Thoracic aorta (tissue), 2 donors: ENCODE results near the gene SYN1. TPM values are rescaled to one million over a fixed set of nuclear protein-coding genes. Genes with fewer than 3 reads are reported as not detected.

Source experiments
- ATAC-seq: fragments of 150-250 bp; one replicate; pipeline ENCODE4 v1.8.0; 2017; ENCODE audit warnings: low read depth; ENCODE audit not compliant: insufficient number of reproducible peaks, low FRiP score
- DNase-seq: peaks from one replicate; pipeline ENCODE4 v3.0.0-alpha.2; 2020; ENCODE audit warnings: low spot score
- H3K27ac ChIP-seq, 2 donors: fragments of 200-600 bp; sonication (generic); 1 replicate in 1 of 2; 2 replicates in 1 of 2; pipeline ENCODE4 v1.5.1; 2016; ENCODE audit warnings: mild to moderate bottlenecking in 2 of 2, moderate library complexity in 2 of 2
- H3K27me3 ChIP-seq: fragments of 200-600 bp; sonication (generic); replicated peaks from 2 replicates; pipeline ENCODE4 v1.6.0; 2016; ENCODE audit warnings: mild to moderate bottlenecking; ENCODE audit not compliant: insufficient read depth
- H3K36me3 ChIP-seq: fragments of 200-600 bp; sonication (generic); one replicate; pipeline ENCODE4 v1.5.1; 2016
- H3K4me1 ChIP-seq, 2 donors: fragments of 200-600 bp; sonication (generic); 1 replicate in 1 of 2; 2 replicates in 1 of 2; pipeline versions ENCODE4 v1.5.1 to v1.6.0; 2016; ENCODE audit warnings: low read depth in 2 of 2, mild to moderate bottlenecking in 1 of 2; ENCODE audit not compliant: control insufficient read depth in 1 of 2
- H3K4me3 ChIP-seq: fragments of 200-600 bp; sonication (generic); 2 replicates; pipeline ENCODE4 v1.5.1; 2016; ENCODE audit warnings: mild to moderate bottlenecking
- H3K9me3 ChIP-seq: fragments of 200-600 bp; sonication (generic); 2 replicates; pipeline ENCODE4 v1.5.1; 2016
- CTCF ChIP-seq: fragments of 200-600 bp; sonication (generic); IDR thresholded peaks from one replicate; pipeline ENCODE4 v1.5.1; 2019; ENCODE audit warnings: antibody characterized with exemption
- total RNA-seq, 2 donors: library from RNA; depleted of rRNA; stranded (reverse); fragments of >200 nt; gene quantifications; one replicate each; pipeline versions ENCODE4 v1.1.0 to v1.2.3, GENCODE V29; 2016

The SYN1 gene
- total RNA-seq, 2 donors from 2014 or later: 0.27 to 0.85 TPM

DNA sequence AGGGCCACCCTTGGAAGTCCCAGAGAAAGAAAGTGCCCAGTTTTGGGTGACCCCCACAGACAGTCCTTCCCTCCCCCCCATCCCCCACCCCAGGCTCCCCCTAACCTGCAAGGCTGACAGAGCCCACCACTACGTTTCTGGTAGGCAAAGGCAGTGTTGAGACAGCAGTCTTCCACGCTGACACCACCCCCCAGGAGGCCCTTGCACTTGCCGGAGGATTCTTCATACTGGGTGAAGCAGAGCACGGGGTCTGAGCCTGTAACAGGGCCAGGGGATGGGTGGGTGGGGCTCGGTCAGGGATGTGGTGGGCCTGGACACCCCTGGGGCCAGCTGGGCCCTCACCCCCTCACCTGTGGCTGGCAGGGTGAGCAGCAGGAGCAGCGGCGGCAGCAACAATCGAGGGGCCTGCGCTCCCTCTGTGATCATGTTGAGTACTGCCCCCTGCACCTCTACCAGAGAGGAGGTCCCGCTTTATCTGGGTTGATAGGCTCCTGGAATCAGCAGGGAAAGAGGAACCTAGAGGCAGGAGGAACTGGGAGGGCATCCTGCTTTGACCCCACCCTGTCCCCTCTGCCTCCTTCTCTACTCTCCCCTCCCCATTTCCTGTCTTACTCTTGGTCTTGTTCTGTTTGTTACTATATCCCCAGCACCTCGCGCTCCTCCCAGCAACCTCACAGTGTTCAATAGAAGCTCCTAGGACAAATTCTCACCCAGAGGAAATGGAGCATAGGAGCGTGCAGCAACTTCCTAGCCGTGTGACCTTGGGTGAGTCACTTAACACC, 10.0 kb upstream of the SYN1 start, which contains the start of gene CFP:
Gene CFP (minus strand): TSS at position 512 of the 782 bp plus-strand sequence. CDS start 86 bp downstream, at position 426.
- DNase-seq (no peak), ATAC-seq (no peak)
- H3K9me3 ChIP-seq: no peaks in the 10 kb centered on the region
- no peak within 1 kb of the TSS for H3K4me3 ChIP-seq
- no peaks in the 10 kb centered on the region for H3K4me1 ChIP-seq
- no peaks in the 10 kb centered on the region for H3K36me3 ChIP-seq
- no peak for TF ChIP-seq CTCF
- no peak within 1 kb of the TSS for H3K27ac ChIP-seq
- H3K27me3 ChIP-seq: no peaks in the 10 kb centered on the region

DNA sequence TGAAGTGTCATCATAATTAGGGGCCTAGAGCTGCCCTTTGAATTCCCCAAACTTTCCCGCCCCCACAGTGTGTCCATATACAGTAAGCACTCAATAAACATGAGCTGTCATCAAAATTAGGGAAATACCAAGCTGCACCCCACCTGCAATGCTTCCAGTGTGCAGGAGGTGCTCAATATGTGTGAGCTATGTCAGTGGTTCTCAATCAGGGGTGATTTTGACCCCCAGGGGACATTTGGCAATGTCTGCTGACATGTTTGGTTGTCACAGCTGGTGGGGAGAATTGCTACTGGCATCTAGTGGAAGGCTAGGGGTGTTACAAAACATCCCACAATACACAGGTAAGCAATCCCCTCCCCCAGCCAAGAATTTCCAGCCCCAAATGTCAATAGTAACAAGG, 9.3 kb upstream of the SYN1 start:
- ATAC-seq: no peak
- H3K4me3 ChIP-seq: no peak overlapping the region
- no peaks in the 10 kb centered on the region for H3K27me3 ChIP-seq

GRCh38 chrX:47625365-47625764, 5.7 kb upstream of the SYN1 start:
- no peaks in the 10 kb centered on the region for H3K36me3 ChIP-seq
- H3K27me3 ChIP-seq: no peaks in the 10 kb centered on the region
- H3K4me3 ChIP-seq: no peak overlapping the region
- no peaks in the 10 kb centered on the region for H3K9me3 ChIP-seq
- no peaks in the 10 kb centered on the region for H3K4me1 ChIP-seq
- TF ChIP-seq CTCF: no peak
- DNase-seq (no peak), ATAC-seq (no peak)
- H3K27ac ChIP-seq: no peak overlapping the region

More for the DNA sequence above, 9.3 kb upstream of the SYN1 start:
- no peaks in the 10 kb centered on the region for H3K36me3 ChIP-seq
- no peaks in the 10 kb centered on the region for H3K4me1 ChIP-seq
- no peak for DNase-seq
- no peak for TF ChIP-seq CTCF
- H3K27ac ChIP-seq: no peak overlapping the region
- no peaks in the 10 kb centered on the region for H3K9me3 ChIP-seq

- TF ChIP-seq CTCF: no peak
- Histone ChIP-seq H3K27me3 (no peaks in the 10 kb centered on the region), H3K4me3 (peak overlapping the region; percentile 58), H3K27ac (no peak overlapping the region), H3K9me3 (no peaks in the 10 kb centered on the region), H3K36me3 (no peaks in the 10 kb centered on the region), H3K4me1 (no peaks in the 10 kb centered on the region)
- no peak for ATAC-seq
- DNase-seq: no peak
These were observed 3.9 kb upstream of the SYN1 start for GRCh38 chrX:47623540-47624027.

DNA sequence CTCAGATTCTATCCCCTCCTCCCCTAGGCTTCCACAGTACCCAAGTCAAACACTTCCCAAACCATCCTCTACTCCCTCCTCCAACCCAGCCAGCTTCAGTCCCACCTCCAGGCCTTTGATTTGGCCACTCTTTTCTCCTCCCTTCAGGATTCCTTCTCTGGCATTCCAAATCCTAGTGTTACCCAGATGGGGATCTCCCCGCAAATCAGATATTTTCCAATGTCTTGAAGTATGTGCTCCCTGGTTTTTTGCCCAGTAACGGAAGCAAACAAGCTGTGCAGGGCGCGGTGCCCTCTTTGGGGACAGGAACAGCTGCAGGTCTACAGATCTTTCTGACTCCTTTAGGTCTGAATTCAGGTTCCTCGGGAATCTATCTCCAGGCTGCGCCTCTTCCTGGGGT, 2.2 kb upstream of the SYN1 start:
- DNase-seq (no peak), ATAC-seq (no peak)
- Histone ChIP-seq H3K27ac (no peak overlapping the region), H3K36me3 (no peaks in the 10 kb centered on the region), H3K27me3 (no peaks in the 10 kb centered on the region), H3K4me3 (no peak overlapping the region), H3K4me1 (no peaks in the 10 kb centered on the region), H3K9me3 (no peaks in the 10 kb centered on the region)
- TF ChIP-seq CTCF: no peak
